ENCODE measurements around the gene S100P.

S100P gene

DNA sequence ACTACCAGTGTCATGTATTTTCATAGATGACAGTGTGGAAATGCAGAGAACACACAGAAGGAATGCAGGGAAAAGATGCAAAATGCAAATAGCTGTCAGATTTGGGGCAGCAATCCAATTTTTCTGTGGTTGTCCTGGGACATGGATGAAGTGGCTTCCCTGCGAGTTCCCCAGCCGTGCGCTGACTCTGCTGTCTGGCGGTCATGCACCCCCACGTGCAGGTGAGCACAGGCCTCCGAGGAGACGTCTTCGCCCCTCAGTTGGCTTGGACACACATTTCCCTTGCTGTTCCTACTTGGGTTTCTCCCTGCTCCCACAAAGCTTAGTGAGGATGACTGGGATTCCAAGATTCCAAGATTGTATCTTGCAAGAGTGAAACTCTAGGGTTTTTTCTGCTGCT, 46.7 kb downstream of the S100P start:
- in situ Hi-C loops (cut with HindIII; ENCODE audit: low pct_ligation_motif_present, low sequenced_read_pairs) = loop anchor here (25.0 kb wide), 1 partner anchor 122 kb away; no protein-coding TSS in a partner anchor
- H3K36me3 ChIP-seq (replicated peaks) = no peaks in the 10 kb centered on the region
- H3K27me3 ChIP-seq (replicated peaks) = no peaks in the 10 kb centered on the region
- H3K27ac ChIP-seq = no peak overlapping the region
- TF ChIP-seq, protein P1, sequence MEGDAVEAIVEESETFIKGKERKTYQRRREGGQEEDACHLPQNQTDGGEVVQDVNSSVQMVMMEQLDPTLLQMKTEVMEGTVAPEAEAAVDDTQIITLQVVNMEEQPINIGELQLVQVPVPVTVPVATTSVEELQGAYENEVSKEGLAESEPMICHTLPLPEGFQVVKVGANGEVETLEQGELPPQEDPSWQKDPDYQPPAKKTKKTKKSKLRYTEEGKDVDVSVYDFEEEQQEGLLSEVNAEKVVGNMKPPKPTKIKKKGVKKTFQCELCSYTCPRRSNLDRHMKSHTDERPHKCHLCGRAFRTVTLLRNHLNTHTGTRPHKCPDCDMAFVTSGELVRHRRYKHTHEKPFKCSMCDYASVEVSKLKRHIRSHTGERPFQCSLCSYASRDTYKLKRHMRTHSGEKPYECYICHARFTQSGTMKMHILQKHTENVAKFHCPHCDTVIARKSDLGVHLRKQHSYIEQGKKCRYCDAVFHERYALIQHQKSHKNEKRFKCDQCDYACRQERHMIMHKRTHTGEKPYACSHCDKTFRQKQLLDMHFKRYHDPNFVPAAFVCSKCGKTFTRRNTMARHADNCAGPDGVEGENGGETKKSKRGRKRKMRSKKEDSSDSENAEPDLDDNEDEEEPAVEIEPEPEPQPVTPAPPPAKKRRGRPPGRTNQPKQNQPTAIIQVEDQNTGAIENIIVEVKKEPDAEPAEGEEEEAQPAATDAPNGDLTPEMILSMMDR (IDR thresholded peaks at IDR 0.05; ENCODE audit: low read depth, low read length, missing control alignments) = no peak
- no peak for DNase-seq
- no peak overlapping the region for H3K4me3 ChIP-seq (ENCODE audit: low read depth, low read length)

GRCh38 chr4:6742507-6742906, 48.8 kb downstream of the S100P start:
- Histone ChIP-seq H3K36me3 (replicated peaks) (no peaks in the 10 kb centered on the region), H3K27me3 (replicated peaks) (no peaks in the 10 kb centered on the region), H3K27ac (no peak overlapping the region), H3K4me3 (ENCODE audit: low read depth, low read length) (no peak overlapping the region)
- TF ChIP-seq, protein P1 (IDR thresholded peaks at IDR 0.05; ENCODE audit: low read depth, low read length, missing control alignments) = no peak
- DNase-seq = no peak
- in situ Hi-C loops (cut with HindIII; ENCODE audit: low pct_ligation_motif_present, low sequenced_read_pairs) = loop anchor here (25.0 kb wide), 1 partner anchor 120 kb away; no protein-coding TSS in a partner anchor

GRCh38 chr4:6742989-6743388, 49.3 kb downstream of the S100P start:
- no peaks in the 10 kb centered on the region for H3K36me3 ChIP-seq (replicated peaks)
- no peaks in the 10 kb centered on the region for H3K27me3 ChIP-seq (replicated peaks)
- H3K27ac ChIP-seq = no peak overlapping the region
- no peak overlapping the region for H3K4me3 ChIP-seq (ENCODE audit: low read depth, low read length)
- TF ChIP-seq, protein P1 (IDR thresholded peaks at IDR 0.05; ENCODE audit: low read depth, low read length, missing control alignments) = no peak
- in situ Hi-C loops (cut with HindIII; ENCODE audit: low pct_ligation_motif_present, low sequenced_read_pairs) = loop anchor here (25.0 kb wide), 1 partner anchor 119 kb away; no protein-coding TSS in a partner anchor
- DNase-seq = no peak
